A673 (cell line): ENCODE data around the gene FARP2.
"Not testable (repeated sequence)": the region's sequence is repeated elsewhere in the genome, so short reads cannot be mapped to it uniquely, and the experiment has no call there.

Experiments
- EZH2 ChIP-seq: fragments of 200-600 bp; sonication (generic); IDR thresholded peaks from 2 replicates; pipeline ENCODE4 v1.6.1; 2017; ENCODE audit warnings: borderline replicate concordance, low read depth, mild to moderate bottlenecking, mixed read lengths, antibody characterized with exemption, low read length; ENCODE audit not compliant: poor library complexity, severe bottlenecking
- TF ChIP-seq, protein P1 (sequence below): fragments of 300-800, 200-600 bp; sonication (generic); conservative IDR thresholded peaks from 2 replicates; pipeline ENCODE4 v1.5.1; 2017; ENCODE audit warnings: low read depth, mild to moderate bottlenecking, antibody characterized with exemption, low read length, moderate library complexity, mixed read lengths

GRCh38 chr2:241453919-241454318, 97.8 kb downstream of the FARP2 start:
- TF ChIP-seq, protein P1, sequence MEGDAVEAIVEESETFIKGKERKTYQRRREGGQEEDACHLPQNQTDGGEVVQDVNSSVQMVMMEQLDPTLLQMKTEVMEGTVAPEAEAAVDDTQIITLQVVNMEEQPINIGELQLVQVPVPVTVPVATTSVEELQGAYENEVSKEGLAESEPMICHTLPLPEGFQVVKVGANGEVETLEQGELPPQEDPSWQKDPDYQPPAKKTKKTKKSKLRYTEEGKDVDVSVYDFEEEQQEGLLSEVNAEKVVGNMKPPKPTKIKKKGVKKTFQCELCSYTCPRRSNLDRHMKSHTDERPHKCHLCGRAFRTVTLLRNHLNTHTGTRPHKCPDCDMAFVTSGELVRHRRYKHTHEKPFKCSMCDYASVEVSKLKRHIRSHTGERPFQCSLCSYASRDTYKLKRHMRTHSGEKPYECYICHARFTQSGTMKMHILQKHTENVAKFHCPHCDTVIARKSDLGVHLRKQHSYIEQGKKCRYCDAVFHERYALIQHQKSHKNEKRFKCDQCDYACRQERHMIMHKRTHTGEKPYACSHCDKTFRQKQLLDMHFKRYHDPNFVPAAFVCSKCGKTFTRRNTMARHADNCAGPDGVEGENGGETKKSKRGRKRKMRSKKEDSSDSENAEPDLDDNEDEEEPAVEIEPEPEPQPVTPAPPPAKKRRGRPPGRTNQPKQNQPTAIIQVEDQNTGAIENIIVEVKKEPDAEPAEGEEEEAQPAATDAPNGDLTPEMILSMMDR, result not testable (repeated sequence)
- not testable (repeated sequence) for TF ChIP-seq EZH2
